ENCODE results near the gene NYNRIN.

GRCh38 chr14:24434036-24434435, 35.2 kb downstream of the NYNRIN start:
- TF ChIP-seq CTCF (IDR thresholded peaks at IDR 0.05) (no peak), POLR2A (IDR thresholded peaks at IDR 0.05) (no peak)
